ENCODE results near the gene PRKN. TPM values are rescaled to one million over a fixed set of nuclear protein-coding genes. Genes with fewer than 3 reads are reported as not detected.

Gene PRKN
- total RNA-seq, 1 experiment from 2014 or later, result not detected

GRCh38 chr6:161360520-161360919 is 1367.0 kb downstream of the PRKN start:
- Histone ChIP-seq H3K4me2 (no peak overlapping the region), H2AFZ (no peak overlapping the region), H3K36me3 (ENCODE audit: low read depth) (no peaks in the 10 kb centered on the region), H3F3A (ENCODE audit: insufficient read depth, low read depth) (no peaks in the 10 kb centered on the region), H4K20me1 (ENCODE audit: insufficient read depth) (no peaks in the 10 kb centered on the region), H3K79me2 (ENCODE audit: low read depth) (no peaks in the 10 kb centered on the region), H3K4me3 (no peak overlapping the region), H3K9me2 (ENCODE audit: insufficient read depth) (no peaks in the 10 kb centered on the region), H3K27me3 (ENCODE audit: insufficient read depth, low read depth) (peaks cover 41% of the 10 kb centered on the region), H3K4me1 (replicated peaks; ENCODE audit: insufficient read depth) (no peaks in the 10 kb centered on the region), H3K9me3 (ENCODE audit: insufficient read depth, low read depth) (no peaks in the 10 kb centered on the region), H3K27ac (no peak overlapping the region)
- TF ChIP-seq EZH2 (IDR thresholded peaks at IDR 0.05; ENCODE audit: low read depth), result no peak
- TF ChIP-seq CTCF (conservative IDR thresholded peaks at IDR 0.05), result no peak
- DNase-seq, result no peak
- POLR2A ChIA-PET (ENCODE audit: unreplicated experiment), result no interaction called here
- intact Hi-C loops (cut with micrococcal nuclease; ENCODE audit: unreplicated experiment), result no loop called here
- CTCF ChIA-PET, result no interaction called here
- BruUV-seq (replicated peaks), result no TSS peak

DNA sequence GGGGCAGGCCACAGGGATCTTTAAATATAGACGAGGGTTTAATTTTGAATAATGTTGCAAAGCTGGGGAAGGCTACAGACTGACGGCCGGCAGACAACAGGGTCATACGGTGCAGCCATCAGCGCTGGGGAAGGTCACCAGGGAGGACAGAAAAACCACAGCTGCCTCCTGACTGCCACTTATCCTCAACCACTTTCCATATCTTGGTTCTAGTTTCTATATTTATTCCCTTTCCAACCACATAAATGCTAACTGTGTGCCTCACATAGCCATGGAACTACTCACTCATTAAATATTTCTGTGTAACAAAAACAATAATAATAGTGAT is 1368.0 kb downstream of the PRKN start:
- Histone ChIP-seq H3K4me1 (replicated peaks; ENCODE audit: insufficient read depth) (no peaks in the 10 kb centered on the region), H3K27me3 (ENCODE audit: insufficient read depth, low read depth) (peaks cover 49% of the 10 kb centered on the region), H4K20me1 (ENCODE audit: insufficient read depth) (no peaks in the 10 kb centered on the region), H3K79me2 (ENCODE audit: low read depth) (no peaks in the 10 kb centered on the region), H3K4me3 (no peak overlapping the region), H2AFZ (no peak overlapping the region), H3K4me2 (no peak overlapping the region), H3K36me3 (ENCODE audit: low read depth) (no peaks in the 10 kb centered on the region), H3K9me2 (ENCODE audit: insufficient read depth) (no peaks in the 10 kb centered on the region), H3K9me3 (ENCODE audit: insufficient read depth, low read depth) (no peaks in the 10 kb centered on the region), H3F3A (ENCODE audit: insufficient read depth, low read depth) (no peaks in the 10 kb centered on the region), H3K27ac (no peak overlapping the region)
- TF ChIP-seq EZH2 (IDR thresholded peaks at IDR 0.05; ENCODE audit: low read depth) (no peak), CTCF (conservative IDR thresholded peaks at IDR 0.05) (no peak)
- no TSS peak for BruUV-seq (replicated peaks)
- DNase-seq, result no peak
- CTCF ChIA-PET, result no interaction called here
- intact Hi-C loops (cut with micrococcal nuclease; ENCODE audit: unreplicated experiment), result no loop called here
- POLR2A ChIA-PET (ENCODE audit: unreplicated experiment), result no interaction called here

DNA sequence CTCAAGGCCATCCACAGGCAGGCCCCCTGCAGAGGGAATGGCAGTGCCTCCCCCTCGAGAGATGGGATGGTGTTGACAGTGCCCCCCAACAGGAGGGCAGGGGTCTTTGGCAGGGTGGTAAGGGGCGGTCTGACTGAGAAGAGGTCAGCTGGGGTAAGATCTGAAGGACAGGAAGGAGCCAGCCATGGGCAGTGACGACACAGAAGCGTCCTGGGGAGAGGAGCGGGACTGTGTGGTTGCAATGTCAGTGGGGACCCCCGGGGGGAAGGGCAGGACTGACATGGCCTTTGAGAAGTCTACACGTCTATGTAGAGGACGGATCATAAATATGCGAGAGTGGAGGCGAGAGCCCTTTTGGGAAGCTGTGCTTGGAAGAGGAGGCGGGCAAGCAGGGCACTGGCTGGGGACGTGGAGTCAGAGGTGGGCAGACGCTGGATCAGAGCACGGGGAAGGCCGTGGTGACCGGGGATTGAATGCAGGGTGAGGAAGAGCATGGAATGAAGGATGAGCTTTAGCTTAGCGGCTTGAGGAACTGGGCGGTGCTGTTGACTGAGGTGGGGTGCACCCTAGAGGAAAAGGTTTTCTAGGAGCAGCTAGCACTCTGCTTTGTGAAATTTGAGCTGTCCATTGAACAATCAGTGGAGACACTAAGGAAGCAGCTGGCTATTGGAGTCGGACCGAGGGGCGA is 1371.3 kb downstream of the PRKN start:
- H3K4me2 ChIP-seq, result no peak overlapping the region
- BruUV-seq (replicated peaks), result no TSS peak
- DNase-seq, result no peak
- no peaks in the 10 kb centered on the region for H3K79me2 ChIP-seq (ENCODE audit: low read depth)
- ChIA-PET POLR2A (ENCODE audit: unreplicated experiment) (no interaction called here), CTCF (no interaction called here)
- no peak overlapping the region for H3K4me3 ChIP-seq
- TF ChIP-seq EZH2 (IDR thresholded peaks at IDR 0.05; ENCODE audit: low read depth), result no peak
- TF ChIP-seq CTCF (conservative IDR thresholded peaks at IDR 0.05), result no peak
- H3K27me3 ChIP-seq (ENCODE audit: insufficient read depth, low read depth), result peaks cover 51% of the 10 kb centered on the region
- no peaks in the 10 kb centered on the region for H3F3A ChIP-seq (ENCODE audit: insufficient read depth, low read depth)
- no peak overlapping the region for H2AFZ ChIP-seq
- no peaks in the 10 kb centered on the region for H4K20me1 ChIP-seq (ENCODE audit: insufficient read depth)
- intact Hi-C loops (cut with micrococcal nuclease; ENCODE audit: unreplicated experiment), result no loop called here
- H3K27ac ChIP-seq, result no peak overlapping the region
- no peaks in the 10 kb centered on the region for H3K36me3 ChIP-seq (ENCODE audit: low read depth)
- H3K9me3 ChIP-seq (ENCODE audit: insufficient read depth, low read depth), result no peaks in the 10 kb centered on the region
- H3K9me2 ChIP-seq (ENCODE audit: insufficient read depth), result no peaks in the 10 kb centered on the region
- H3K4me1 ChIP-seq (replicated peaks; ENCODE audit: insufficient read depth), result no peaks in the 10 kb centered on the region
